SU-DHL-6 (cell line): Measurements from ENCODE around the gene SLC30A7.

Source experiments
- H2AFZ ChIP-seq: fragments of 200-600 bp; sonication (generic); 2 replicates; pipeline ENCODE4 v1.6.1; 2014; ENCODE audit warnings: low read depth, mild to moderate bottlenecking, moderate library complexity, mixed read lengths, antibody characterized with exemption, low read length; ENCODE audit not compliant: severe bottlenecking
- H3F3A ChIP-seq: fragments of 200-600 bp; shearing (Covaris generic); 2 replicates; pipeline ENCODE4 v1.6.0; 2016; ENCODE audit warnings: antibody characterized with exemption, mild to moderate bottlenecking; ENCODE audit not compliant: insufficient read depth
- H3K27ac ChIP-seq: fragments of 200-600 bp; sonication (generic); 2 replicates; pipeline ENCODE4 v1.5.1; 2016; ENCODE audit warnings: low read depth, mild to moderate bottlenecking, low read length, moderate library complexity, mixed read lengths
- H3K27me3 ChIP-seq: fragments of 200-600 bp; sonication (generic), shearing (Covaris generic); 2 replicates; pipeline ENCODE4 v1.6.0; 2014; ENCODE audit warnings: mild to moderate bottlenecking, low read length
- H3K36me3 ChIP-seq: fragments of 200-600 bp; sonication (generic); 2 replicates; pipeline ENCODE4 v1.6.1; 2014; ENCODE audit warnings: mild to moderate bottlenecking, low read length, mixed read lengths
- H3K4me2 ChIP-seq: fragments of 300-600, 200-600 bp; shearing (Covaris generic), sonication (generic); 2 replicates; pipeline ENCODE4 v1.6.0; 2014; ENCODE audit warnings: low read length, low read depth, mild to moderate bottlenecking; ENCODE audit not compliant: poor library complexity, severe bottlenecking
- H3K4me3 ChIP-seq: fragments of 200-600 bp; sonication (generic); 2 replicates; pipeline ENCODE4 v1.5.1; 2014; ENCODE audit warnings: antibody characterized with exemption, low read length, mild to moderate bottlenecking, mixed read lengths; ENCODE audit not compliant: insufficient read depth, poor library complexity, severe bottlenecking
- H3K79me2 ChIP-seq: fragments of 200-600 bp; sonication (generic); 2 replicates; pipeline ENCODE4 v1.6.1; 2014; ENCODE audit warnings: mild to moderate bottlenecking, low read length, moderate library complexity; ENCODE audit not compliant: insufficient read depth
- H3K9ac ChIP-seq: fragments of 200-600 bp; sonication (generic); 2 replicates; pipeline ENCODE4 v1.7.0; 2014; ENCODE audit warnings: mild to moderate bottlenecking, low read length
- H3K9me2 ChIP-seq: fragments of 200-600 bp; sonication (generic); replicated peaks from 2 replicates; pipeline ENCODE4 v1.6.1; 2014; ENCODE audit warnings: low read length; ENCODE audit not compliant: insufficient read depth
- H3K9me3 ChIP-seq: fragments of 200-600 bp; sonication (generic); 2 replicates; pipeline ENCODE4 v1.6.1; 2014; ENCODE audit warnings: low read length, mixed read lengths; ENCODE audit not compliant: insufficient read depth
- H4K20me1 ChIP-seq: fragments of 200-600 bp; sonication (generic); 2 replicates; pipeline ENCODE4 v1.6.1; 2014; ENCODE audit warnings: low read depth, mild to moderate bottlenecking, antibody characterized with exemption, low read length, moderate library complexity, mixed read lengths
- EZH2phosphoT487 ChIP-seq: fragments of 200-600 bp; sonication (generic), shearing (Covaris generic); conservative IDR thresholded peaks from 2 replicates; pipeline ENCODE4 v1.6.1; 2018; ENCODE audit warnings: mild to moderate bottlenecking, antibody characterized with exemption, low read length, moderate library complexity, mixed read lengths
- TF ChIP-seq, protein P1 (sequence below): fragments of 200-600 bp; sonication (generic); IDR thresholded peaks from one replicate; pipeline ENCODE4 v1.5.1; 2017; ENCODE audit warnings: antibody characterized with exemption, mild to moderate bottlenecking, low read length, moderate library complexity; ENCODE audit not compliant: insufficient read depth, poor library complexity, severe bottlenecking

SLC30A7 gene

DNA sequence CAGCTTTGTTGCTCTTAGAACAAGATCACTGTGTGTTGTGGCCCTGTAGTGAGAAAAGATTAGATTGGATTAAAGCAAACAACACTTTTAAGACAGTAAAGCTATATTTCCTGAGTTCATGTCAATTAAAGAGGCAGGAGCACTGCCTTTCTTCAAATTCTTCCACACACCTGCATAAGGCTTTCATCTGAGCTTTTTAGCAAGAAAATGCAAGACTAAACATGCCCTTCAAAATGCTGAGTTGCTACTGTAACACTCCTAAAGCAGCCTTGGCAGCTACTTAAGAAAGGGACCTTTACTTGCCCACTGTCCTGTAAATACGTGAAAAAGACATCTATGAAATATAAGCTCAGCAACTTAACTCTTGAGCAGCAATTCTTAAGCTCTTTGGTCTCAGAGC lies 117.9 kb downstream of the SLC30A7 start:
- H3K79me2 ChIP-seq, result no peaks in the 10 kb centered on the region
- H3K36me3 ChIP-seq, result peaks cover 29% of the 10 kb centered on the region; the same call in 1 of the 2 replicates
- no peak overlapping the region for H3K9ac ChIP-seq
- no peak overlapping the region for H3K4me3 ChIP-seq
- H3K27ac ChIP-seq, result no peak overlapping the region
- no peak overlapping the region for H2AFZ ChIP-seq
- TF ChIP-seq EZH2phosphoT487, result no peak
- TF ChIP-seq, protein P1, sequence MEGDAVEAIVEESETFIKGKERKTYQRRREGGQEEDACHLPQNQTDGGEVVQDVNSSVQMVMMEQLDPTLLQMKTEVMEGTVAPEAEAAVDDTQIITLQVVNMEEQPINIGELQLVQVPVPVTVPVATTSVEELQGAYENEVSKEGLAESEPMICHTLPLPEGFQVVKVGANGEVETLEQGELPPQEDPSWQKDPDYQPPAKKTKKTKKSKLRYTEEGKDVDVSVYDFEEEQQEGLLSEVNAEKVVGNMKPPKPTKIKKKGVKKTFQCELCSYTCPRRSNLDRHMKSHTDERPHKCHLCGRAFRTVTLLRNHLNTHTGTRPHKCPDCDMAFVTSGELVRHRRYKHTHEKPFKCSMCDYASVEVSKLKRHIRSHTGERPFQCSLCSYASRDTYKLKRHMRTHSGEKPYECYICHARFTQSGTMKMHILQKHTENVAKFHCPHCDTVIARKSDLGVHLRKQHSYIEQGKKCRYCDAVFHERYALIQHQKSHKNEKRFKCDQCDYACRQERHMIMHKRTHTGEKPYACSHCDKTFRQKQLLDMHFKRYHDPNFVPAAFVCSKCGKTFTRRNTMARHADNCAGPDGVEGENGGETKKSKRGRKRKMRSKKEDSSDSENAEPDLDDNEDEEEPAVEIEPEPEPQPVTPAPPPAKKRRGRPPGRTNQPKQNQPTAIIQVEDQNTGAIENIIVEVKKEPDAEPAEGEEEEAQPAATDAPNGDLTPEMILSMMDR, result no peak
- H3K4me2 ChIP-seq, result no peak overlapping the region
- no peaks in the 10 kb centered on the region for H4K20me1 ChIP-seq
- no peaks in the 10 kb centered on the region for H3F3A ChIP-seq
- no peaks in the 10 kb centered on the region for H3K9me3 ChIP-seq
- no peaks in the 10 kb centered on the region for H3K9me2 ChIP-seq
- no peaks in the 10 kb centered on the region for H3K27me3 ChIP-seq

DNA sequence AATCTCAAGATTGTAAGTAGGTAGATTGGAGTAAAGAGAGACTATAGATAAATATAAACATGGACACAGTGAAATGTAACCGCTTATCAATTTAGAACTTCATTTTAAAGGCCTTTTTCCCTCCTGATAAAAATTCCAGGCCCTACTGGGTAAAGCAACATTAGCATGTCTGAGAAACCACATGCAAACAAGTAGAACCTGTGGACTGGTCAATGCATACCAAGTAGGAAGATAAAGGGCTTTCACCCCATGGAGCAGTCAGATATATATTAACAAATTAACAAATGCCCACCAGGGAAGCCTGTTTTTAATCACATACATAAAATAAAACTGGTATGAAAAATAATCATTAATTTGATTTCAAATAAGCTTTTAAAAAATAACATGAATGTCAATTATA lies 121.6 kb downstream of the SLC30A7 start:
- Histone ChIP-seq H2AFZ (no peak overlapping the region), H3K79me2 (no peaks in the 10 kb centered on the region), H3K4me2 (no peak overlapping the region), H3F3A (no peaks in the 10 kb centered on the region), H3K9me3 (no peaks in the 10 kb centered on the region), H3K9ac (no peak overlapping the region), H3K27me3 (no peaks in the 10 kb centered on the region), H4K20me1 (no peaks in the 10 kb centered on the region), H3K36me3 (peaks cover 32% of the 10 kb centered on the region; the same call in 1 of the 2 replicates), H3K4me3 (no peak overlapping the region), H3K9me2 (no peaks in the 10 kb centered on the region), H3K27ac (no peak overlapping the region)
- TF ChIP-seq EZH2phosphoT487, result no peak
- TF ChIP-seq, protein P1, result no peak

DNA sequence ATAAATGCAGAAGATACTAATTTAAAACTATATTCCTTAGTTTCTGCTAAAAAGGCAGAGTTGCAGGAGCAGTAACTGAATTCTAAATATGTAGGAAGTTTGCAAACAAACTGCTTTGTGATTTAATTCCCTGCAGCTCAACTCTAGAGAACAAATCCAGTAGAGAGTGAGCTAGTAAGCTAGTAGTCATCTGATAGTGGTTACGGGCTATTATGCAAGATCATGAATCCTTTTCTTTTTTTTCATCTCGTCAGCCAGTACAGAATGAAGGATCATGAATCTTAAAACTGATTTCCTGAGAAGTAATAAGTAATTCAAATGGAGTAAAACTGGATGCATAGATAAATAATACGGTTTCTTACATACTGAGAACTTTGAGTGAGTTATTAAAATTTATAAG lies 126.4 kb downstream of the SLC30A7 start:
- peaks cover 19% of the 10 kb centered on the region for H3K79me2 ChIP-seq
- 0 out of 2 replicates have a peak, but pooled peaks cover 5% of the 10 kb centered on the region for H3F3A ChIP-seq
- H4K20me1 ChIP-seq, result no peaks in the 10 kb centered on the region
- no peak overlapping the region for H3K4me2 ChIP-seq
- no peak overlapping the region for H3K4me3 ChIP-seq
- H2AFZ ChIP-seq, result no peak overlapping the region
- peaks cover 24% of the 10 kb centered on the region; the same call in 1 of the 2 replicates for H3K36me3 ChIP-seq
- H3K9me2 ChIP-seq, result no peaks in the 10 kb centered on the region
- no peaks in the 10 kb centered on the region for H3K27me3 ChIP-seq
- TF ChIP-seq EZH2phosphoT487, result no peak
- TF ChIP-seq, protein P1, result no peak
- H3K9me3 ChIP-seq, result no peaks in the 10 kb centered on the region
- H3K9ac ChIP-seq, result no peak overlapping the region
- H3K27ac ChIP-seq, result no peak overlapping the region
